ENCODE results near the gene EPHA3. TPM values are rescaled to one million over a fixed set of nuclear protein-coding genes. Genes with fewer than 3 reads are reported as not detected.

EPHA3 gene
- total RNA-seq, 1 donor from 2014 or later, result 5.0 TPM

DNA sequence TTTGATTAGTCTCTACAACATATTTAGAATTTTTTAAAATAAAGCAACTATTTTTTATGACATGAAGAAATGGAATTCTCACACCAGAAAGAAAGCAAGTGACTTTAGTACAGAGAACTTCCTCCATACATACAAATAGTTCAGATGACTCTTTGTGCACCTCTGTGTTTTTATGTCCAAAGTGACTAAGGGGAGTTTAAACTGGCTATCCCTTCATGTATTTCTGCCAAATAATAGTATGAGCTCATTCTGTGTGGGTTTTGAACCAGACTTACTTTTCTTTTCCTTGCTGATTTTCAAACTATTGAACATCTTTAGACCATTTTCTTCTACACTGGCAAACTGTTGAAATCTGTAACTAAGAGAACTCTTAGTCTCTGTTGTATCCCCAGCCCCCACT lies 196.3 kb downstream of the EPHA3 start:
- Histone ChIP-seq H3K4me1 (ENCODE audit: insufficient read depth, low read length) (peaks cover 6% of the 10 kb centered on the region), H3K27me3 (ENCODE audit: insufficient read depth, low read length) (no peaks in the 10 kb centered on the region), H4K20me1 (ENCODE audit: insufficient read depth, low read length) (no peaks in the 10 kb centered on the region), H3K27ac (ENCODE audit: low read depth, low read length) (peak overlapping the region; percentile 15), H3K79me2 (ENCODE audit: insufficient read depth, low read length) (no peaks in the 10 kb centered on the region), H2AFZ (ENCODE audit: low read depth, low read length) (no peak overlapping the region), H3K4me2 (ENCODE audit: low read length) (no peak overlapping the region), H3K36me3 (ENCODE audit: insufficient read depth, low read length) (no peaks in the 10 kb centered on the region), H3K9me3 (ENCODE audit: insufficient read depth, low read depth, low read length) (no peaks in the 10 kb centered on the region), H3K4me3 (ENCODE audit: insufficient read depth, low read depth, low read length) (no peak overlapping the region), H3K9ac (ENCODE audit: low read length) (no peak overlapping the region)
- FAIRE-seq (no peak), DNase-seq (ENCODE audit: low read depth) (peak; percentile 68)
- Mint-ChIP-seq H3K27ac (ENCODE audit: unreplicated experiment) (no peak overlapping the region), H3K36me3 (ENCODE audit: low read depth, unreplicated experiment) (no peaks in the 10 kb centered on the region), H3K9me3 (ENCODE audit: unreplicated experiment) (no peaks in the 10 kb centered on the region), H3K27me3 (ENCODE audit: low read depth, unreplicated experiment) (no peaks in the 10 kb centered on the region), H3K4me1 (ENCODE audit: low read depth, unreplicated experiment) (peaks cover 6% of the 10 kb centered on the region), H3K4me3 (ENCODE audit: unreplicated experiment) (no peak overlapping the region)
- no peak for TF ChIP-seq EZH2 (IDR thresholded peaks at IDR 0.05; ENCODE audit: insufficient read depth, low read length)
- TF ChIP-seq, protein P1, sequence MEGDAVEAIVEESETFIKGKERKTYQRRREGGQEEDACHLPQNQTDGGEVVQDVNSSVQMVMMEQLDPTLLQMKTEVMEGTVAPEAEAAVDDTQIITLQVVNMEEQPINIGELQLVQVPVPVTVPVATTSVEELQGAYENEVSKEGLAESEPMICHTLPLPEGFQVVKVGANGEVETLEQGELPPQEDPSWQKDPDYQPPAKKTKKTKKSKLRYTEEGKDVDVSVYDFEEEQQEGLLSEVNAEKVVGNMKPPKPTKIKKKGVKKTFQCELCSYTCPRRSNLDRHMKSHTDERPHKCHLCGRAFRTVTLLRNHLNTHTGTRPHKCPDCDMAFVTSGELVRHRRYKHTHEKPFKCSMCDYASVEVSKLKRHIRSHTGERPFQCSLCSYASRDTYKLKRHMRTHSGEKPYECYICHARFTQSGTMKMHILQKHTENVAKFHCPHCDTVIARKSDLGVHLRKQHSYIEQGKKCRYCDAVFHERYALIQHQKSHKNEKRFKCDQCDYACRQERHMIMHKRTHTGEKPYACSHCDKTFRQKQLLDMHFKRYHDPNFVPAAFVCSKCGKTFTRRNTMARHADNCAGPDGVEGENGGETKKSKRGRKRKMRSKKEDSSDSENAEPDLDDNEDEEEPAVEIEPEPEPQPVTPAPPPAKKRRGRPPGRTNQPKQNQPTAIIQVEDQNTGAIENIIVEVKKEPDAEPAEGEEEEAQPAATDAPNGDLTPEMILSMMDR (IDR thresholded peaks at IDR 0.05; ENCODE audit: insufficient read depth, low read depth, low read length), result no peak

DNA sequence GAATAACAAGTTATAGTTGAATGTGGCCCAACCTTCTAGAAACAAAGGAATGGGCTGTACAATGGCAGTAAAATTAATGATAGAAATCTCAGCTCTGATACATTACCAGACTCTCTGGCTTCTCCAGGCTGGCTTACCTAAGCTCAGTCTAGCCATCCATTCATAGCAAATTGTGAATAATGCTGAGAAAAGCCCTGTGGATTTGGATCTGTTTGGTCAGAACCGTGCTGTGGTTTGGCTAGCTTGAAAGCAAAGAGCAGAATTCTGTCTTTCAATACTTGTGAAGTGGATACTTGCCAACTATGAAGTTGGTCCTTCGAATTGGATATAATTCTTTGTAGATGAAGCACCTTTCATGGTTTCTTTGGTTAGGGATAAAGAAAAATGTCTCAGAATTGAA lies 199.1 kb downstream of the EPHA3 start:
- no peaks in the 10 kb centered on the region for H3K27me3 ChIP-seq (ENCODE audit: insufficient read depth, low read length)
- H3K27ac ChIP-seq (ENCODE audit: low read depth, low read length), result no peak overlapping the region
- no peak for FAIRE-seq
- no peak overlapping the region for H2AFZ ChIP-seq (ENCODE audit: low read depth, low read length)
- no peaks in the 10 kb centered on the region for H3K79me2 ChIP-seq (ENCODE audit: insufficient read depth, low read length)
- Mint-ChIP-seq H3K4me3 (ENCODE audit: unreplicated experiment) (no peak overlapping the region), H3K27ac (ENCODE audit: unreplicated experiment) (no peak overlapping the region), H3K36me3 (ENCODE audit: low read depth, unreplicated experiment) (no peaks in the 10 kb centered on the region), H3K4me1 (ENCODE audit: low read depth, unreplicated experiment) (peaks cover 4% of the 10 kb centered on the region), H3K9me3 (ENCODE audit: unreplicated experiment) (no peaks in the 10 kb centered on the region), H3K27me3 (ENCODE audit: low read depth, unreplicated experiment) (no peaks in the 10 kb centered on the region)
- no peaks in the 10 kb centered on the region for H3K9me3 ChIP-seq (ENCODE audit: insufficient read depth, low read depth, low read length)
- no peaks in the 10 kb centered on the region for H4K20me1 ChIP-seq (ENCODE audit: insufficient read depth, low read length)
- H3K9ac ChIP-seq (ENCODE audit: low read length), result no peak overlapping the region
- DNase-seq (ENCODE audit: low read depth), result peak; percentile 84
- no peaks in the 10 kb centered on the region for H3K36me3 ChIP-seq (ENCODE audit: insufficient read depth, low read length)
- H3K4me1 ChIP-seq (ENCODE audit: insufficient read depth, low read length), result no peaks in the 10 kb centered on the region
- H3K4me3 ChIP-seq (ENCODE audit: insufficient read depth, low read depth, low read length), result no peak overlapping the region
- no peak overlapping the region for H3K4me2 ChIP-seq (ENCODE audit: low read length)
- TF ChIP-seq, protein P1 (IDR thresholded peaks at IDR 0.05; ENCODE audit: insufficient read depth, low read depth, low read length), result no peak
- no peak for TF ChIP-seq EZH2 (IDR thresholded peaks at IDR 0.05; ENCODE audit: insufficient read depth, low read length)

DNA sequence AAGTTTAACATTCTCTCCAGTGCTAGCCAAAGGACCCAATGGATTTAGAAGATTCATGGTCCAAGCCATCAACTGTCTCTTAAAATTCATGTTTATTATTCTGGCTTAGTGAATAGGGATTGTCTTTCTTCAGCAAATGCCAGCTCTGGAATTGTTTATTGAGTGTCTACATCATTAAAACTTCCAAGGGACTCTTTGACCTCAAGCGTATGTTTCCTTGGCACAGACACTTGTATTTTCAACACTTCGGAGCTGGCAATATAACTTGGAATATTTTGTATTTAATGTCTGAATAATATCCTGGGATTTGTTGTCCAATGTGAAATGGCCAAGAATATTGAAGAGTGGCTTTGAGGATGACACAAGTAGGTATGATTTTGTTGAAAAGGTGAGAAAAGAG lies 204.2 kb downstream of the EPHA3 start:
- Mint-ChIP-seq H3K4me3 (ENCODE audit: unreplicated experiment) (no peak overlapping the region), H3K27ac (ENCODE audit: unreplicated experiment) (no peak overlapping the region), H3K36me3 (ENCODE audit: low read depth, unreplicated experiment) (no peaks in the 10 kb centered on the region), H3K4me1 (ENCODE audit: low read depth, unreplicated experiment) (no peaks in the 10 kb centered on the region), H3K27me3 (ENCODE audit: low read depth, unreplicated experiment) (no peaks in the 10 kb centered on the region), H3K9me3 (ENCODE audit: unreplicated experiment) (no peaks in the 10 kb centered on the region)
- TF ChIP-seq, protein P1 (IDR thresholded peaks at IDR 0.05; ENCODE audit: insufficient read depth, low read depth, low read length), result no peak
- no peak for TF ChIP-seq EZH2 (IDR thresholded peaks at IDR 0.05; ENCODE audit: insufficient read depth, low read length)
- Histone ChIP-seq H3K4me2 (ENCODE audit: low read length) (no peak overlapping the region), H3K36me3 (ENCODE audit: insufficient read depth, low read length) (no peaks in the 10 kb centered on the region), H3K27me3 (ENCODE audit: insufficient read depth, low read length) (no peaks in the 10 kb centered on the region), H2AFZ (ENCODE audit: low read depth, low read length) (no peak overlapping the region), H3K9ac (ENCODE audit: low read length) (no peak overlapping the region), H4K20me1 (ENCODE audit: insufficient read depth, low read length) (no peaks in the 10 kb centered on the region), H3K79me2 (ENCODE audit: insufficient read depth, low read length) (no peaks in the 10 kb centered on the region), H3K9me3 (ENCODE audit: insufficient read depth, low read depth, low read length) (no peaks in the 10 kb centered on the region), H3K4me3 (ENCODE audit: insufficient read depth, low read depth, low read length) (no peak overlapping the region), H3K27ac (ENCODE audit: low read depth, low read length) (no peak overlapping the region), H3K4me1 (ENCODE audit: insufficient read depth, low read length) (no peaks in the 10 kb centered on the region)
- FAIRE-seq, result no peak
- DNase-seq (ENCODE audit: low read depth), result no peak

Measured in astrocyte (in vitro differentiated cells and primary cell).